Stimulated activated CD8-positive, alpha-beta memory T cell treated with anti-CD3 and anti-CD28 coated beads, Interleukin-4, amount 100 ng/mL, for 1 hour (primary cell): ENCODE data around the gene PFAS.
"Not testable (repeated sequence)": the region's sequence is repeated elsewhere in the genome, so short reads cannot be mapped to it uniquely, and the experiment has no call there.

ENCODE experiments used
- DNase-seq, 2 donors: peaks; one replicate each; pipeline ENCODE4 v3.0.0-alpha.2; 2020; ENCODE audit warnings: low read depth in 2 of 2, low spot score in 1 of 2

The PFAS gene

GRCh38 chr17:8248751-8249607 lies at the start of gene PFAS:
Gene PFAS, plus strand, starts transcription at chr17:8249289. Its CDS starts 4,649 bp downstream, at chr17:8253938.
- DNase-seq, result peak; percentile 91 to 97

- no peak for DNase-seq
Observed at GRCh38 chr17:8204761-8205555, 44.1 kb upstream of the PFAS start.

- DNase-seq, result no peak
Observed at GRCh38 chr17:8206536-8206935, 42.6 kb upstream of the PFAS start.

- DNase-seq, result peak; percentile 73 to 83
Observed at GRCh38 chr17:8209907-8210760, 39.0 kb upstream of the PFAS start, which contains the start of gene AURKB. Gene AURKB, minus strand, starts transcription at chr17:8210575. Its CDS starts 351 bp downstream, at chr17:8210224.

- DNase-seq, result no peak
Observed at GRCh38 chr17:8210761-8211458, 38.2 kb upstream of the PFAS start.

- DNase-seq, result no peak
Observed at GRCh38 chr17:8212312-8213180, 36.5 kb upstream of the PFAS start.

- not testable (repeated sequence) for DNase-seq
Observed at GRCh38 chr17:8214000-8214399, 35.1 kb upstream of the PFAS start.

GRCh38 chr17:8220783-8221662 lies 28.1 kb upstream of the PFAS start:
- peak; percentile 76 to 77 for DNase-seq

GRCh38 chr17:8221663-8222379 lies 27.3 kb upstream of the PFAS start:
- DNase-seq, result peak; percentile 80 to 84

GRCh38 chr17:8222380-8222629 lies 26.8 kb upstream of the PFAS start:
- no peak for DNase-seq

GRCh38 chr17:8222630-8223355 lies 26.3 kb upstream of the PFAS start:
- DNase-seq, result peak; percentile 85 to 86

- no peak for DNase-seq
Observed at GRCh38 chr17:8223356-8224126, 25.5 kb upstream of the PFAS start.

GRCh38 chr17:8224891-8225812 lies 23.9 kb upstream of the PFAS start:
- DNase-seq, result no peak

GRCh38 chr17:8225813-8226535 lies 23.1 kb upstream of the PFAS start:
- peak in 1 of 2 donors; percentile 28 for DNase-seq
